ENCODE data around the gene LTBR.

Gene LTBR

GRCh38 chr12:6435961-6436715, 52.2 kb downstream of the LTBR start:
- Mint-ChIP-seq H3K4me1 (peaks cover 44% of the 10 kb centered on the region), H3K27me3 (no peaks in the 10 kb centered on the region), H3K27ac (no peak overlapping the region), H3K9me3 (no peaks in the 10 kb centered on the region), H3K36me3 (no peaks in the 10 kb centered on the region), H3K4me3 (no peak overlapping the region)

GRCh38 chr12:6437586-6437985, 53.6 kb downstream of the LTBR start:
- Mint-ChIP-seq H3K36me3 (no peaks in the 10 kb centered on the region), H3K4me3 (no peak overlapping the region), H3K4me1 (peaks cover 49% of the 10 kb centered on the region), H3K27ac (no peak overlapping the region), H3K27me3 (no peaks in the 10 kb centered on the region), H3K9me3 (no peaks in the 10 kb centered on the region)

DNA sequence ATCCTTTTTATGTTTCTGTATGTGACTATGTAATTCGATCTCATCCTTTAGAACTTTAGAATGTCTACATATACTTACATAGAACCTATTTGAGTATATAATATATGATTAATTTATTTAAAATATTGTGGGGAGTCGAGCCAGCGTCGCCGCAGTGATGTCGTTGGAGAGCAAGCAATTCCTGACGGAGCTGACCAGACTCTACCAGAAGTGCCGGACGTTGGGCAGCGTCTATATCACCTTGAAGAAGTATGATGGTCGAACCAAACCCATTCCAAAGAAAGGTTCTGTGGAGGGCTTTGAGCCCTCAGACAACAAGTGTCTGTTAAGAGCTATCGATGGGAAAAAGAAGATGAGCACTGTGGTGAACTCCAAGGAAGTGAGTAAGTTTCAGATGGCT, 54.4 kb downstream of the LTBR start:
- Mint-ChIP-seq H3K9me3 (no peaks in the 10 kb centered on the region), H3K36me3 (no peaks in the 10 kb centered on the region), H3K4me1 (peaks cover 49% of the 10 kb centered on the region), H3K27ac (peak overlapping the region; percentile 53), H3K4me3 (peak overlapping the region; percentile 9), H3K27me3 (no peaks in the 10 kb centered on the region)

DNA sequence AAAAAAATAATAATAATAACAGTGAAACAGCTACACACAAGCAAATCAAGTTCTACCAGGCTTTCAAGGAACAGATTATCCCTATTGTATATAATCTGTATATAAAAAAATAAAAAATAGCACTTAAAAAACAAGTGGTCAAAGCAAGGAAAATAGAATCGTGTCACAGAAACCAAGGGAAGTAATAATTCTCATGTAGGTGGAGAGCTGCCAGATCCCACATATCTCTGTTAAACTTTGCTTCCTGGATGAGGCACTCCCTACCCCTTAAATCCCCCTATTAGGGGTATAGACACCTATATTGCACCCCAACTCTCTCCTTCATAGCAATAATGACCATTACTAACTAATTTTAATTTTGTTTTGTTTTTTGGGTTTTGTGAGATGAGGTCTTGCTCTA, 56.4 kb downstream of the LTBR start:
- H3K27ac Mint-ChIP-seq: peak overlapping the region; percentile 59
- no peak overlapping the region for H3K4me3 Mint-ChIP-seq
- peaks cover 46% of the 10 kb centered on the region for H3K4me1 Mint-ChIP-seq
- H3K36me3 Mint-ChIP-seq: peaks cover 2% of the 10 kb centered on the region
- H3K9me3 Mint-ChIP-seq: no peaks in the 10 kb centered on the region
- no peaks in the 10 kb centered on the region for H3K27me3 Mint-ChIP-seq

Data from activated naive CD4-positive, alpha-beta T cell treated with anti-CD3 and anti-CD28 coated beads, Interleukin-2, amount 50 U/mL, for 24 hours (primary cell).